ENCODE measurements around the gene CNKSR3. TPM values are rescaled to one million over a fixed set of nuclear protein-coding genes. Genes with fewer than 3 reads are reported as not detected.

Gene CNKSR3
- total RNA-seq, 4 donors from 2014 or later, result 7.6 to 29.6 (median 12.4) TPM

GRCh38 chr6:154448448-154449096, 61.9 kb downstream of the CNKSR3 start:
- no peaks in the 10 kb centered on the region for H3K4me1 ChIP-seq

GRCh38 chr6:154447954-154448353, 62.5 kb downstream of the CNKSR3 start:
- H3K4me3 ChIP-seq, result no peak overlapping the region
- H3K27ac ChIP-seq, result peak overlapping the region; percentile 50 to 74
- no peaks in the 10 kb centered on the region for H3K27me3 ChIP-seq
- DNase-seq, result no peak
- H3K4me1 ChIP-seq, result no peaks in the 10 kb centered on the region
- intact Hi-C loops (cut with DNase I; ENCODE audit: low total_unique reads), result no loop called here
- no peaks in the 10 kb centered on the region for H3K36me3 ChIP-seq
- no peak for TF ChIP-seq POLR2A (IDR thresholded peaks at IDR 0.05)
- TF ChIP-seq, protein P1, sequence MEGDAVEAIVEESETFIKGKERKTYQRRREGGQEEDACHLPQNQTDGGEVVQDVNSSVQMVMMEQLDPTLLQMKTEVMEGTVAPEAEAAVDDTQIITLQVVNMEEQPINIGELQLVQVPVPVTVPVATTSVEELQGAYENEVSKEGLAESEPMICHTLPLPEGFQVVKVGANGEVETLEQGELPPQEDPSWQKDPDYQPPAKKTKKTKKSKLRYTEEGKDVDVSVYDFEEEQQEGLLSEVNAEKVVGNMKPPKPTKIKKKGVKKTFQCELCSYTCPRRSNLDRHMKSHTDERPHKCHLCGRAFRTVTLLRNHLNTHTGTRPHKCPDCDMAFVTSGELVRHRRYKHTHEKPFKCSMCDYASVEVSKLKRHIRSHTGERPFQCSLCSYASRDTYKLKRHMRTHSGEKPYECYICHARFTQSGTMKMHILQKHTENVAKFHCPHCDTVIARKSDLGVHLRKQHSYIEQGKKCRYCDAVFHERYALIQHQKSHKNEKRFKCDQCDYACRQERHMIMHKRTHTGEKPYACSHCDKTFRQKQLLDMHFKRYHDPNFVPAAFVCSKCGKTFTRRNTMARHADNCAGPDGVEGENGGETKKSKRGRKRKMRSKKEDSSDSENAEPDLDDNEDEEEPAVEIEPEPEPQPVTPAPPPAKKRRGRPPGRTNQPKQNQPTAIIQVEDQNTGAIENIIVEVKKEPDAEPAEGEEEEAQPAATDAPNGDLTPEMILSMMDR (IDR thresholded peaks at IDR 0.05), result no peak
- H3K9me3 ChIP-seq, result no peaks in the 10 kb centered on the region

More at GRCh38 chr6:154448448-154449096, 61.9 kb downstream of the CNKSR3 start:
- no peak for TF ChIP-seq POLR2A (IDR thresholded peaks at IDR 0.05)
- TF ChIP-seq, protein P1 (IDR thresholded peaks at IDR 0.05), result peak in 2 of 4 experiments; percentile 35 to 41
- Histone ChIP-seq H3K27me3 (no peaks in the 10 kb centered on the region), H3K9me3 (no peaks in the 10 kb centered on the region), H3K4me3 (no peak overlapping the region), H3K27ac (peak overlapping the region; percentile 50 to 74), H3K36me3 (no peaks in the 10 kb centered on the region)
- peak; percentile 32 to 42 for DNase-seq
- intact Hi-C loops (cut with DNase I; ENCODE audit: low total_unique reads), result no loop called here

GRCh38 chr6:154446984-154447383, 63.5 kb downstream of the CNKSR3 start:
- Histone ChIP-seq H3K4me1 (no peaks in the 10 kb centered on the region), H3K27me3 (no peaks in the 10 kb centered on the region), H3K27ac (no peak overlapping the region), H3K4me3 (no peak overlapping the region), H3K9me3 (no peaks in the 10 kb centered on the region), H3K36me3 (no peaks in the 10 kb centered on the region)
- no peak for DNase-seq
- intact Hi-C loops (cut with DNase I; ENCODE audit: low total_unique reads), result no loop called here
- TF ChIP-seq POLR2A (IDR thresholded peaks at IDR 0.05), result no peak
- TF ChIP-seq, protein P1 (IDR thresholded peaks at IDR 0.05), result no peak

DNA sequence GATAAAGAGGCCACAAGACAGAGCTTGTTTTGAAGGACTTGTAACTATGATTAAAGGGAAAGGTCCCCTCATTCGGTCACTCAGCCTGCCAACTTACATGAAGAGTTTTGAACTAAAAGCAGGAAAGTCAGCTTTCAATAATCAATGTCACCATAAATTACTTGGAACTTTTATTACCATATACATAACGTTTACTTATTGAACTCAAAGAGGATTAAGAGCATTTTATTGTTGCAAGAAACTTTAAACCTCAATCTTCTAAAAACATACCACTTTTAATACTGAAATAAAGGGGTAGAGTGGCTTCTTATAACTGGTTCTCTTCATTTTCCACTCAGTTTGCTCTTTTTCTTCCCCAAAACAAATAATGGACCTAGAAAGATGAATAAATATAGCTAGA, 65.1 kb downstream of the CNKSR3 start:
- intact Hi-C loops (cut with DNase I; ENCODE audit: low total_unique reads), result no loop called here
- Histone ChIP-seq H3K9me3 (no peaks in the 10 kb centered on the region), H3K36me3 (no peaks in the 10 kb centered on the region), H3K27ac (no peak overlapping the region), H3K4me3 (no peak overlapping the region), H3K4me1 (no peaks in the 10 kb centered on the region), H3K27me3 (no peaks in the 10 kb centered on the region)
- no peak for DNase-seq
- TF ChIP-seq, protein P1 (IDR thresholded peaks at IDR 0.05), result no peak
- TF ChIP-seq POLR2A (IDR thresholded peaks at IDR 0.05), result no peak

DNA sequence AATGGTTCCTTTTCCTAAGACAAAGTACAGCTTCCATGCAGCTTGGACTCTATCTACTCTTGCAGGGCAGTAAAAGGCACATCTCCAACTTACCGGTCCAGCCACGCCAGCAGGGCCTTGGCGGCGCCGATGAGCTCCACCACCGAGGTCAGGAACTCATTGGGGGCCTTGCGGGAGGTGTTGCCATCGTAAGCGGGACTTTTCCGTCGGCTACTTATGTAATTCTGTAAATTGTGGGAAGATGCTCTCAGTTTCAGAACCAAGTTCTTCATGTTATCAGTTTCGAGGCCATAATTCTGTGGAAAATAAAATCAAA, 68.5 kb downstream of the CNKSR3 start:
- H3K27me3 ChIP-seq, result no peaks in the 10 kb centered on the region
- no peak overlapping the region for H3K27ac ChIP-seq
- H3K9me3 ChIP-seq, result no peaks in the 10 kb centered on the region
- intact Hi-C loops (cut with DNase I; ENCODE audit: low total_unique reads), result no loop called here
- no peaks in the 10 kb centered on the region for H3K4me1 ChIP-seq
- TF ChIP-seq, protein P1 (IDR thresholded peaks at IDR 0.05), result no peak
- TF ChIP-seq POLR2A (IDR thresholded peaks at IDR 0.05), result no peak
- DNase-seq, result no peak
- H3K36me3 ChIP-seq, result no peaks in the 10 kb centered on the region
- no peak overlapping the region for H3K4me3 ChIP-seq

Measured in uterus (tissue), 4 donors.